T47D (cell line): ENCODE measurements around the gene C10orf71.

ENCODE experiments used
- DNase-seq, 2 experiments: peaks; one replicate each; pipeline versions ENCODE4 v3.0.0 to v3.0.0-alpha.2; 2011 to 2012; ENCODE audit warnings: low read depth in 1 of 2, low spot score in 1 of 2
- JUND ChIP-seq: IDR thresholded peaks from 2 replicates; pipeline ENCODE4 v1.6.1; 2012; ENCODE audit warnings: low read depth
- in situ Hi-C: cut with HindIII; loops from 2 replicates; pipeline ENCODE4 v1.10.0; 2016; ENCODE audit warnings: low sequenced_read_pairs, low pct_unique_long_range_greater_than_20kb

C10orf71 gene

GRCh38 chr10:49302088-49302487 lies 3.1 kb downstream of the C10orf71 start:
- in situ Hi-C loops: no loop called here
- no peak for DNase-seq
- no peak for TF ChIP-seq JUND

GRCh38 chr10:49303711-49304110 lies 4.7 kb downstream of the C10orf71 start:
- in situ Hi-C loops: no loop called here
- no peak for DNase-seq
- no peak for TF ChIP-seq JUND

- in situ Hi-C loops: no loop called here
- no peak for DNase-seq
- no peak for TF ChIP-seq JUND
Measured at GRCh38 chr10:49304137-49304536, 5.2 kb downstream of the C10orf71 start.

- in situ Hi-C loops: no loop called here
- no peak for TF ChIP-seq JUND
- peak in 1 of 2 experiments; percentile 33 for DNase-seq
Measured at GRCh38 chr10:49307921-49308320, 9.0 kb downstream of the C10orf71 start.

GRCh38 chr10:49308881-49309280 lies 9.9 kb downstream of the C10orf71 start:
- TF ChIP-seq JUND: no peak
- no peak for DNase-seq
- in situ Hi-C loops: no loop called here

GRCh38 chr10:49309691-49310411 lies 10.9 kb downstream of the C10orf71 start:
- no peak for DNase-seq
- no peak for TF ChIP-seq JUND
- in situ Hi-C loops: no loop called here

- no peak for DNase-seq
- no peak for TF ChIP-seq JUND
- in situ Hi-C loops: no loop called here
Measured at GRCh38 chr10:49310460-49310859, 11.5 kb downstream of the C10orf71 start.

- no peak for TF ChIP-seq JUND
- no peak for DNase-seq
- in situ Hi-C loops: no loop called here
Measured at GRCh38 chr10:49310901-49311554, 12.1 kb downstream of the C10orf71 start.

- no peak for TF ChIP-seq JUND
Measured at GRCh38 chr10:49311555-49312236, 12.7 kb downstream of the C10orf71 start.

GRCh38 chr10:49312246-49312869 lies 13.4 kb downstream of the C10orf71 start:
- in situ Hi-C loops: no loop called here
- no peak for TF ChIP-seq JUND
- no peak for DNase-seq

More at GRCh38 chr10:49311555-49312236, 12.7 kb downstream of the C10orf71 start:
- DNase-seq: no peak
- in situ Hi-C loops: no loop called here

GRCh38 chr10:49313501-49314070 lies 14.6 kb downstream of the C10orf71 start:
- no peak for TF ChIP-seq JUND
- DNase-seq: no peak
- in situ Hi-C loops: no loop called here

GRCh38 chr10:49314806-49315205 lies 15.8 kb downstream of the C10orf71 start:
- TF ChIP-seq JUND: no peak
- no peak for DNase-seq
- in situ Hi-C loops: no loop called here

- no peak for TF ChIP-seq JUND
- no peak for DNase-seq
Measured at GRCh38 chr10:49318028-49318427, 19.1 kb downstream of the C10orf71 start.

More at GRCh38 chr10:49318028-49318427, 19.1 kb downstream of the C10orf71 start:
- in situ Hi-C loops: no loop called here
